SJSA1 (cell line): ENCODE measurements around the gene TMEM205. TPM values are rescaled to one million over a fixed set of nuclear protein-coding genes. Genes with fewer than 3 reads are reported as not detected.
"Not testable (repeated sequence)": the region's sequence is repeated elsewhere in the genome, so short reads cannot be mapped to it uniquely, and the experiment has no call there.

Experiments used
- DNase-seq, 2 experiments: peaks; one replicate each; pipeline ENCODE4 v3.0.0-alpha.2; 2015 to 2020; ENCODE audit warnings: low spot score in 2 of 2, low read depth in 1 of 2
- H3K27ac ChIP-seq: fragments of 250-450 bp; sonication (Bioruptor Pico); 2 replicates; pipeline ENCODE4 v1.5.1; 2020; ENCODE audit warnings: mild to moderate bottlenecking, moderate library complexity
- H3K27me3 ChIP-seq: fragments of 250-450 bp; sonication (Bioruptor Pico); replicated peaks from 2 replicates; pipeline ENCODE4 v1.5.1; 2020; ENCODE audit warnings: mild to moderate bottlenecking, moderate library complexity
- H3K36me3 ChIP-seq: fragments of 250-450 bp; sonication (Bioruptor Pico); 2 replicates; pipeline ENCODE4 v1.5.1; 2020; ENCODE audit warnings: mild to moderate bottlenecking
- H3K4me1 ChIP-seq: fragments of 250-450 bp; sonication (Bioruptor Pico); replicated peaks from 2 replicates; pipeline ENCODE4 v1.6.1; 2021; ENCODE audit warnings: mild to moderate bottlenecking
- H3K4me3 ChIP-seq: fragments of 250-450 bp; sonication (Bioruptor Pico); 2 replicates; pipeline ENCODE4 v1.5.1; 2020; ENCODE audit warnings: mild to moderate bottlenecking
- H3K9me3 ChIP-seq: fragments of 250-450 bp; sonication (Bioruptor Pico); replicated peaks from 2 replicates; pipeline ENCODE4 v1.5.1; 2020; ENCODE audit warnings: mild to moderate bottlenecking
- total RNA-seq: library from RNA; depleted of rRNA; stranded (reverse); fragments of >200 nt; shearing (Covaris generic); gene quantifications from 2 replicates; pipeline ENCODE4 v1.2.3, GENCODE V29; 2014

The TMEM205 gene
- total RNA-seq, 1 experiment from 2014 or later, result 113 TPM

- H3K4me3 ChIP-seq, result no peak overlapping the region
- DNase-seq, result peak; percentile 81 to 87
- no peaks in the 10 kb centered on the region for H3K9me3 ChIP-seq
- H3K36me3 ChIP-seq, result no peaks in the 10 kb centered on the region
- H3K27ac ChIP-seq, result peak overlapping the region; percentile 5
- H3K27me3 ChIP-seq, result no peaks in the 10 kb centered on the region; the same call in 1 of the 2 replicates
- peaks cover 37% of the 10 kb centered on the region for H3K4me1 ChIP-seq
Measured at GRCh38 chr19:11322269-11323024, 23.6 kb downstream of the TMEM205 start.

GRCh38 chr19:11321191-11322126 lies 24.6 kb downstream of the TMEM205 start:
- no peaks in the 10 kb centered on the region for H3K9me3 ChIP-seq
- peaks cover 37% of the 10 kb centered on the region for H3K4me1 ChIP-seq
- DNase-seq, result no peak
- no peaks in the 10 kb centered on the region; the same call in 1 of the 2 replicates for H3K27me3 ChIP-seq
- H3K4me3 ChIP-seq, result no peak overlapping the region
- H3K36me3 ChIP-seq, result no peaks in the 10 kb centered on the region
- no peak overlapping the region; the same call in 1 of the 2 replicates for H3K27ac ChIP-seq

- not testable (repeated sequence) for H3K36me3 ChIP-seq, DNase-seq, H3K27ac ChIP-seq, H3K4me3 ChIP-seq, H3K9me3 ChIP-seq, H3K27me3 ChIP-seq
- H3K4me1 ChIP-seq, result peaks cover 37% of the 10 kb centered on the region
Measured at GRCh38 chr19:11320278-11320995, 25.6 kb downstream of the TMEM205 start.

GRCh38 chr19:11306337-11306736 lies 39.7 kb downstream of the TMEM205 start:
- Histone ChIP-seq H3K9me3 (no peaks in the 10 kb centered on the region), H3K36me3 (no peaks in the 10 kb centered on the region), H3K27me3 (no peaks in the 10 kb centered on the region; the same call in 1 of the 2 replicates), H3K4me1 (no peaks in the 10 kb centered on the region), H3K4me3 (no peak overlapping the region), H3K27ac (no peak overlapping the region)
- DNase-seq, result no peak

GRCh38 chr19:11304936-11305335 lies 41.1 kb downstream of the TMEM205 start:
- DNase-seq, result no peak
- H3K4me3 ChIP-seq, result no peak overlapping the region
- no peak overlapping the region for H3K27ac ChIP-seq
- H3K4me1 ChIP-seq, result no peaks in the 10 kb centered on the region
- H3K27me3 ChIP-seq, result peaks cover 4% of the 10 kb centered on the region
- H3K9me3 ChIP-seq, result no peaks in the 10 kb centered on the region
- H3K36me3 ChIP-seq, result no peaks in the 10 kb centered on the region

- no peak overlapping the region for H3K4me3 ChIP-seq
- H3K36me3 ChIP-seq, result no peaks in the 10 kb centered on the region
- no peak for DNase-seq
- no peak overlapping the region for H3K27ac ChIP-seq
- H3K9me3 ChIP-seq, result no peaks in the 10 kb centered on the region
- H3K4me1 ChIP-seq, result no peaks in the 10 kb centered on the region
- H3K27me3 ChIP-seq, result peaks cover 4% of the 10 kb centered on the region
Measured at GRCh38 chr19:11300811-11301120, 45.3 kb downstream of the TMEM205 start.

GRCh38 chr19:11299946-11300810 lies 45.9 kb downstream of the TMEM205 start:
- H3K4me1 ChIP-seq, result no peaks in the 10 kb centered on the region
- no peak for DNase-seq
- H3K36me3 ChIP-seq, result no peaks in the 10 kb centered on the region
- no peak overlapping the region for H3K27ac ChIP-seq
- H3K4me3 ChIP-seq, result no peak overlapping the region
- no peaks in the 10 kb centered on the region for H3K9me3 ChIP-seq
- H3K27me3 ChIP-seq, result peaks cover 4% of the 10 kb centered on the region

GRCh38 chr19:11296264-11296663 lies 49.8 kb downstream of the TMEM205 start:
- Histone ChIP-seq H3K27me3 (peaks cover 4% of the 10 kb centered on the region; the same call in 1 of the 2 replicates), H3K4me3 (no peak overlapping the region), H3K4me1 (peaks cover 3% of the 10 kb centered on the region; the same call in 1 of the 2 replicates), H3K36me3 (no peaks in the 10 kb centered on the region), H3K27ac (no peak overlapping the region), H3K9me3 (no peaks in the 10 kb centered on the region)
- no peak for DNase-seq

- no peak within 1 kb of the TSS for H3K4me3 ChIP-seq
- H3K4me1 ChIP-seq, result peaks cover 3% of the 10 kb centered on the region; the same call in 1 of the 2 replicates
- DNase-seq, result no peak
- H3K27ac ChIP-seq, result no peak within 1 kb of the TSS
- no peaks in the 10 kb centered on the region for H3K36me3 ChIP-seq
- H3K27me3 ChIP-seq, result no peaks in the 10 kb centered on the region
- no peaks in the 10 kb centered on the region for H3K9me3 ChIP-seq
Measured at GRCh38 chr19:11295665-11296245, 50.3 kb downstream of the TMEM205 start, which contains the start of gene TSPAN16. Gene TSPAN16 (plus strand): TSS chr19:11296160. CDS start chr19:11296298, 138 bp downstream.

- no peak overlapping the region for H3K27ac ChIP-seq
- no peaks in the 10 kb centered on the region for H3K27me3 ChIP-seq
- no peaks in the 10 kb centered on the region for H3K9me3 ChIP-seq
- peaks cover 3% of the 10 kb centered on the region; the same call in 1 of the 2 replicates for H3K4me1 ChIP-seq
- H3K36me3 ChIP-seq, result no peaks in the 10 kb centered on the region
- no peak overlapping the region for H3K4me3 ChIP-seq
- DNase-seq, result no peak
Measured at GRCh38 chr19:11295180-11295579, 50.9 kb downstream of the TMEM205 start.

GRCh38 chr19:11293433-11294389 lies 52.4 kb downstream of the TMEM205 start:
- peak; percentile 83 to 88 for DNase-seq
- no peak overlapping the region for H3K4me3 ChIP-seq
- H3K27ac ChIP-seq, result no peak overlapping the region
- no peaks in the 10 kb centered on the region for H3K36me3 ChIP-seq
- H3K4me1 ChIP-seq, result peaks cover 3% of the 10 kb centered on the region; the same call in 1 of the 2 replicates
- H3K27me3 ChIP-seq, result no peaks in the 10 kb centered on the region
- H3K9me3 ChIP-seq, result no peaks in the 10 kb centered on the region
